Thyroid gland (tissue), 4 donors: ENCODE data around the gene C4B. TPM values are rescaled to one million over a fixed set of nuclear protein-coding genes. Genes with fewer than 3 reads are reported as not detected.
A peak's percentile ranks its signal among the peaks of the same experiment; 100 is the strongest.
"Not testable (repeated sequence)": the region's sequence is repeated elsewhere in the genome, so short reads cannot be mapped to it uniquely, and the experiment has no call there.

ENCODE experiments used
- DNase-seq, 2 donors: peaks; one replicate each; pipeline ENCODE4 v3.0.0-alpha.2; 2019
- H3K27ac ChIP-seq, 3 donors: fragments of 200-600 bp; sonication (generic); 1 replicate in 2 of 3; 2 replicates in 1 of 3; pipeline ENCODE4 v1.5.1; 2016 to 2019; ENCODE audit warnings: mild to moderate bottlenecking in 1 of 3, moderate library complexity in 1 of 3
- H3K27me3 ChIP-seq: fragments of 200-600 bp; sonication (generic); one replicate; pipeline ENCODE4 v1.5.1; 2019
- H3K36me3 ChIP-seq, 2 donors: fragments of 200-600 bp; sonication (generic); one replicate each; pipeline ENCODE4 v1.5.1; 2016 to 2019
- H3K4me1 ChIP-seq, 2 donors: fragments of 200-600 bp; sonication (generic); one replicate each; pipeline ENCODE4 v1.5.1; 2017 to 2019
- H3K4me3 ChIP-seq, 3 donors: fragments of 200-600 bp; sonication (generic); replicated peaks in 1 of 3; 1 replicate in 2 of 3; 2 replicates in 1 of 3; pipeline ENCODE4 v1.5.1; 2016; ENCODE audit warnings: mild to moderate bottlenecking in 1 of 3
- H3K9me3 ChIP-seq: fragments of 200-600 bp; sonication (generic); one replicate; pipeline ENCODE4 v1.5.1; 2017
- POLR2A ChIP-seq, 2 donors: fragments of 450-650 bp; IDR thresholded peaks; one replicate each; pipeline ENCODE4 v1.6.1; 2017; ENCODE audit warnings: antibody characterized with exemption in 2 of 2, mild to moderate bottlenecking in 2 of 2, moderate library complexity in 1 of 2
- WGBS, 2 donors: methylation state at CpG; one replicate each; pipeline ENCODE4 v1.1.5; 2017; 5-methylcytosine and 5-hydroxymethylcytosine counted together
- intact Hi-C: fragments of 100-400 bp; cut with DNase I; formaldehyde crosslinking; loops from one replicate; pipeline ENCODE4 v1.15.1; 2023
- total RNA-seq, 4 donors: library from RNA; depleted of rRNA; stranded (reverse); fragments of >200 nt; gene quantifications; one replicate each; pipeline ENCODE4 v1.2.3, GENCODE V29; 2016
- TF ChIP-seq, protein P1 (sequence below), 6 experiments: fragments of 200-600 bp in 3 of 6; fragments of 450-650 bp in 3 of 6; sonication (generic) in 3 of 6; IDR thresholded peaks; one replicate each; pipeline ENCODE4 v1.5.1; 2016 to 2019; ENCODE audit warnings: antibody characterized with exemption in 6 of 6, mild to moderate bottlenecking in 2 of 6, inconsistent platforms in 1 of 6, moderate library complexity in 1 of 6

The C4B gene
- total RNA-seq, 4 donors from 2014 or later, result 233 to 370 (median 285) TPM

GRCh38 chr6:32047539-32047854, 32.9 kb downstream of the C4B start:
- no peak for DNase-seq
- intact Hi-C loops, result loop anchor here (10.0 kb wide), 2 partner anchors 67 to 107 kb away; partner anchors contain the start of genes PPT2 and PRRT1
- Histone ChIP-seq H3K9me3 (no peaks in the 10 kb centered on the region), H3K36me3 (no peaks in the 10 kb centered on the region), H3K4me3 (no peak overlapping the region), H3K27me3 (no peaks in the 10 kb centered on the region), H3K27ac (peak overlapping the region; percentile 12 to 82 (median 52)), H3K4me1 (peaks cover 0 to 27% of the 10 kb centered on the region in 2 donors)
- TF ChIP-seq, protein P1, sequence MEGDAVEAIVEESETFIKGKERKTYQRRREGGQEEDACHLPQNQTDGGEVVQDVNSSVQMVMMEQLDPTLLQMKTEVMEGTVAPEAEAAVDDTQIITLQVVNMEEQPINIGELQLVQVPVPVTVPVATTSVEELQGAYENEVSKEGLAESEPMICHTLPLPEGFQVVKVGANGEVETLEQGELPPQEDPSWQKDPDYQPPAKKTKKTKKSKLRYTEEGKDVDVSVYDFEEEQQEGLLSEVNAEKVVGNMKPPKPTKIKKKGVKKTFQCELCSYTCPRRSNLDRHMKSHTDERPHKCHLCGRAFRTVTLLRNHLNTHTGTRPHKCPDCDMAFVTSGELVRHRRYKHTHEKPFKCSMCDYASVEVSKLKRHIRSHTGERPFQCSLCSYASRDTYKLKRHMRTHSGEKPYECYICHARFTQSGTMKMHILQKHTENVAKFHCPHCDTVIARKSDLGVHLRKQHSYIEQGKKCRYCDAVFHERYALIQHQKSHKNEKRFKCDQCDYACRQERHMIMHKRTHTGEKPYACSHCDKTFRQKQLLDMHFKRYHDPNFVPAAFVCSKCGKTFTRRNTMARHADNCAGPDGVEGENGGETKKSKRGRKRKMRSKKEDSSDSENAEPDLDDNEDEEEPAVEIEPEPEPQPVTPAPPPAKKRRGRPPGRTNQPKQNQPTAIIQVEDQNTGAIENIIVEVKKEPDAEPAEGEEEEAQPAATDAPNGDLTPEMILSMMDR (IDR thresholded peaks at IDR 0.05), result no peak
- 78 to 79% methylated on average over 5 to 6 of the region's 6 CpGs for WGBS, 2 donors

DNA sequence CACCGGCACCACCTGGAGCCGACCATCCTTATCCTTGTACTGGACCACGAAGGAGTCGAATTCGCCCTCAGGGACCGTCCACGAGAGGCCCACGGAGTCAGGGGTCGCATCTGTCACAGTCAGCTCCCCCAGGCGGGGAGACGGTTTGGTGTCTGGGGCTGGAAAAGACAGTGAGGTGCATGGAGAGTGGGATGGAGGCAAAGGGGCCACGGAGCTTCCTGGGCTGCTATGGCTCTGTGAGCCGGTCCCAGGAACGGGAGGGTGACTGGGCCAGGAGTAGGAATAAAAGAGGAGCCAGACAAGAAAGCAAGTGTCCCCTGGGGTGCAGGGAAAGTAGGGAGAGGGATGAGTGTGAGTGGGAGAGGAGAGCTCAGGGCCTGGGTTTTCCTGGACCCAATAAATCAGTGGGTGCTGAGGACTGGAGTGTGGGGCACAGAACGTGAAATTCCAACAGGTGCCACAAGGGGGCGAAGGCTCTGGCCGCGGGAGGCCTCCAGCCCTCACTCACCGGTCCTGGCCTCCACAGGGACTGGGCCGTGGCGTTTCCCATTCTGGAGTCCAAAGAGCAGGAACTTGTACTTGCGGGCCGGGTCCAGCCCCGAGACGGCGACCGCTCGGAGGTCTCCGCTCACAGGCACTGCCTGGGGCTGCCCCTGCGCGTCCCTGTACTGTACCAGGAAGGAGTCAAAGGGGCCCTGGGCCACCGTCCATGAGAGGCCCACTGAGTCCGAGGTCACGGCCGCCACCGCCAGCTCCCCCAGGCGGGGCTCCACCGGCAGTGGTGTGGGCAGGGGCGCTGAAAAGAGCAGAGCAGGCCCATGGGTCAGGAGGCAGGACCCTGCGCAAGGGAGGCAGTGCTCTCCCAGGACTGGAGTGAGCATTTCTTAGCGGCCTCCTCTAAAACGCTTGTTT, 33.5 kb downstream of the C4B start:
- Histone ChIP-seq H3K36me3 (no peaks in the 10 kb centered on the region), H3K27ac (peak overlapping the region in 2 of 3 donors; percentile 52 to 82), H3K4me1 (peaks cover 0 to 27% of the 10 kb centered on the region in 2 donors), H3K27me3 (no peaks in the 10 kb centered on the region), H3K4me3 (no peak overlapping the region), H3K9me3 (no peaks in the 10 kb centered on the region)
- TF ChIP-seq, protein P1 (IDR thresholded peaks at IDR 0.05), result peak; percentile 68 to 93 (median 80)
- no peak for TF ChIP-seq POLR2A (IDR thresholded peaks at IDR 0.05)
- DNase-seq, result peak; percentile 63 to 68
- intact Hi-C loops, result loop anchor here (10.0 kb wide), 2 partner anchors 67 to 107 kb away; partner anchors contain the start of genes PPT2 and PRRT1
- WGBS, 2 donors, result 44 to 48% methylated on average over 21 to 29 of the region's 42 CpGs

DNA sequence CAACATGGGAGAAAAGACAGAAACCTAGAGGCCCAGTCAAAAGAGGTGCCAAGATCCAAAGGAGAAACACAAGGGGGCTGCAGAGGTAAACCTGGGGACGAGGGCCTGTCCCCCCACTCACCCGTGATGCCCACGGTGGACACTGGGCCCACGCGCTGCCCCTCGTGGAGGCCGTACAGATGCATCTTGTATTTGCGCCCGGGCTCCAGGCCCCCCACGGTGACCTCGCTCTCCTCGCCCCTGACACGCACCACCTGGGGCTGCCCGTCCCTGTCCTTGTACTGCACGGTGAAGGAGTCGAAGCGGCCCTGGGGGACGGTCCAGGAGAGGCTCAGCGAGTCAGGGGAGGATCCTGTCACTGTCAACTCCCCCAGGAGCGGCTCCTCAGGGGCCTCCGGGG, 34.6 kb downstream of the C4B start:
- not testable (repeated sequence) for DNase-seq
- WGBS, 2 donors, result 93 to 95% methylated on average over 7 to 15 of the region's 21 CpGs

DNA sequence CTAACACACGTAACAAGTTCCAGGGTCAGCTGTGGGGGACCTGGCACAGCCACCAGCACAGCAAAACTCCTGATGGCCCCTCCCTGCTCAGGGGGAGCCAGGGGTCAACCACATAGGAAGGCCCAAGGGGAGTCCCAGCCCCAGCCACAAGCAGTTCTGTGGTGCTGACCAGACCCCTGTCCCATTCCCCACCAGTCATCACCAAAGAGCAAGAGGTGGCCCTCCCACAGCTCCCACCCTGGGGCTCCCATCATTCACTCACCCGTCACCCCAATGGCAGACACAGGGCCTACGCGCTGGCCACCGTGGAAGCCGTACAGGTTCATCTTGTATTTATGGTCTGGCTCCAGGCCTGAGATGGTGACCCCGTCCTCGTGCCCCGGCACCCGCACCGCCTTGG, 35.1 kb downstream of the C4B start:
- H3K27me3 ChIP-seq, DNase-seq, H3K27ac ChIP-seq, H3K4me3 ChIP-seq, H3K36me3 ChIP-seq, H3K9me3 ChIP-seq: not testable (repeated sequence)
- peaks cover 0 to 27% of the 10 kb centered on the region in 2 donors for H3K4me1 ChIP-seq
- intact Hi-C loops, result loop anchor here (10.0 kb wide), 2 partner anchors 65 to 105 kb away; partner anchors contain the start of genes PPT2 and PRRT1
- 90 to 98% methylated on average over 6 to 10 of the region's 11 CpGs for WGBS, 2 donors

More for the DNA sequence above, 34.6 kb downstream of the C4B start:
- intact Hi-C loops, result loop anchor here (10.0 kb wide), 2 partner anchors 66 to 106 kb away; partner anchors contain the start of genes PPT2 and PRRT1
- peaks cover 0 to 27% of the 10 kb centered on the region in 2 donors for H3K4me1 ChIP-seq
- H3K27me3 ChIP-seq, H3K27ac ChIP-seq, H3K4me3 ChIP-seq, H3K36me3 ChIP-seq, H3K9me3 ChIP-seq: not testable (repeated sequence)

- H3K4me3 ChIP-seq, result no peak overlapping the region
- TF ChIP-seq, protein P1 (IDR thresholded peaks at IDR 0.05), result no peak
- TF ChIP-seq POLR2A (IDR thresholded peaks at IDR 0.05), result no peak
- H3K36me3 ChIP-seq, result no peaks in the 10 kb centered on the region
- 79 to 81% methylated on average over 5 of the region's 5 CpGs for WGBS, 2 donors
- H3K4me1 ChIP-seq, result peaks cover 0 to 27% of the 10 kb centered on the region in 2 donors
- no peaks in the 10 kb centered on the region for H3K27me3 ChIP-seq
- no peak overlapping the region for H3K27ac ChIP-seq
- no peak for DNase-seq
- intact Hi-C loops, result no loop called here
- no peaks in the 10 kb centered on the region for H3K9me3 ChIP-seq
Measured at GRCh38 chr6:32050562-32050961, 36.0 kb downstream of the C4B start.

DNA sequence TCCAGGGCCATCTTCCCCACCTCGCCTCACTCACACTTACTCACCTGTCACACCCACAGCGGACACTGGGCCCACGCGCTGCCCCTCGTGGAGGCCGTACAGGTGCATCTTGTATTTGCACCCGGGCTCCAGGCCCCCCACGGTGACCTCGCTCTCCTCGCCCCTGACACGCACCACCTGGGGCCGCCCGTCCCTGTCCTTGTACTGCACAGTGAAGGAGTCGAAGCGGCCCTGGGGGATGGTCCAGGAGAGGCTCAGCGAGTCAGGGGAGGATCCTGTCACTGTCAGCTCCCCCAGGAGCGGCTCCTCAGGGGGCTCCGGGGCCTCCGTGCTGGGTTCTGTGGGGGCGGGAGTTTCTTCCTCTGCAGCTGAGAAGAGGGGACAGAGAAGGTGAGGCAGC, 38.0 kb downstream of the C4B start:
- H3K4me1 ChIP-seq, H3K27ac ChIP-seq, DNase-seq, intact Hi-C loops, H3K27me3 ChIP-seq, H3K36me3 ChIP-seq, H3K9me3 ChIP-seq, H3K4me3 ChIP-seq: not testable (repeated sequence)
- WGBS, 2 donors, result 87 to 93% methylated on average over 13 to 20 of the region's 20 CpGs

DNA sequence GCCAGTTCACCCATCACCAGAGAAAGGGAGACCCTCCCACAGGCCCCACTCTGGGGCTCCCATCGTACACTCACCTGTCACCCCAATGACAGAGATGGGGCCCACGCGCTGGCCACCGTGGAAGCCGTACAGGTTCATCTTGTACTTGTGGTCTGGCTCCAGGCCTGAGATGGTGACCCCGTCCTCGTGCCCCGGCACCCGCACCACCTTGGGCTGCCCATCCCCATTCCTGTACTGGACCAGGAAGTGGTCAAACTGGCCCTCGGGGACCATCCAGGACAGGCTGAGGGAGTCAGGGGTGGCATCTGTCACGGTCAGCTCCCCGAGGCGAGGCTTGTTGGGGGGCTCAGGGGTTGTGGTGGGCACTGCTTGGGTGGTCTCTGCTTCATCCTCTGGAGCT, 38.7 kb downstream of the C4B start:
- H3K36me3 ChIP-seq, intact Hi-C loops, H3K27me3 ChIP-seq, H3K27ac ChIP-seq, H3K4me3 ChIP-seq, H3K9me3 ChIP-seq, DNase-seq, H3K4me1 ChIP-seq: not testable (repeated sequence)
- 90 to 96% methylated on average over 8 to 9 of the region's 13 CpGs for WGBS, 2 donors

DNA sequence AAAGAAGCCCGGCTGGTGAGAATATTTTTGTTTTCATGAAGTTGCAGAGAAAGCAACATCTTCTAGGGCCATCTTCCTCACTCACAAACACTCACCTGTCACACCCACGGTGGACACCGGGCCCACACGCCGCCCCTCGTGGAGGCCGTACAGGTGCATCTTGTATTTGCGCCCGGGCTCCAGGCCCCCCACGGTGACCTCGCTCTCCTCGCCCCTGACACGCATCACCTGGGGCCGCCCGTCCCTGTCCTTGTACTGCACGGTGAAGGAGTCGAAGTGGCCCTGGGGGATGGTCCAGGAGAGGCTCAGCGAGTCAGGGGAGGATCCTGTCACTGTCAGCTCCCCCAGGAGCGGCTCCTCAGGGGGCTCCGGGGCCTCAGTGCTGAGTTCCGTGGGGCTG, 41.2 kb downstream of the C4B start:
- WGBS, 2 donors, result 92 to 93% methylated on average over 21 of the region's 21 CpGs
- H3K4me1 ChIP-seq, H3K27ac ChIP-seq, intact Hi-C loops, DNase-seq, H3K9me3 ChIP-seq, H3K36me3 ChIP-seq, H3K27me3 ChIP-seq, H3K4me3 ChIP-seq: not testable (repeated sequence)
